Measurements from ENCODE around the gene PLXNA1.

DNA sequence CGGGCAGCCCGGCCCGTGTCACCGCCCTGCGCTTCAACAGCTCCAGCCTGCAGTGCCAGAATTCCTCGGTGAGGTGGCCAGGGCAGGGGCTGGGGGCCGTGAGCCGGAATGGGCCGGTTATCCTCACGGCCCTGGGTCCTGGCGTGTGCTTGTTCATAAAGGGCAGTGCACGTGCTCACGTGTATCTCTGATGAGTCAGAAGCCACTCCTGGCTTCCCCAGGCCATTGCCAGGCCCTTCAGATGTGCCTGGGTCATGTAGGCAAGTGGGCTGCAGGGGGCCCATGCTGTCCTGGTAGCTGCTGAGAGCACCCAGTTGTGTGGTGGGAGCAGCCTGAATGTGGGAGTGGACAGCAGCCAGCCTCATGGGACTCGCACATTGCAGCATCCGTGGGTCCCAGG lies 29.2 kb downstream of the PLXNA1 start:
- TF ChIP-seq, protein P1, sequence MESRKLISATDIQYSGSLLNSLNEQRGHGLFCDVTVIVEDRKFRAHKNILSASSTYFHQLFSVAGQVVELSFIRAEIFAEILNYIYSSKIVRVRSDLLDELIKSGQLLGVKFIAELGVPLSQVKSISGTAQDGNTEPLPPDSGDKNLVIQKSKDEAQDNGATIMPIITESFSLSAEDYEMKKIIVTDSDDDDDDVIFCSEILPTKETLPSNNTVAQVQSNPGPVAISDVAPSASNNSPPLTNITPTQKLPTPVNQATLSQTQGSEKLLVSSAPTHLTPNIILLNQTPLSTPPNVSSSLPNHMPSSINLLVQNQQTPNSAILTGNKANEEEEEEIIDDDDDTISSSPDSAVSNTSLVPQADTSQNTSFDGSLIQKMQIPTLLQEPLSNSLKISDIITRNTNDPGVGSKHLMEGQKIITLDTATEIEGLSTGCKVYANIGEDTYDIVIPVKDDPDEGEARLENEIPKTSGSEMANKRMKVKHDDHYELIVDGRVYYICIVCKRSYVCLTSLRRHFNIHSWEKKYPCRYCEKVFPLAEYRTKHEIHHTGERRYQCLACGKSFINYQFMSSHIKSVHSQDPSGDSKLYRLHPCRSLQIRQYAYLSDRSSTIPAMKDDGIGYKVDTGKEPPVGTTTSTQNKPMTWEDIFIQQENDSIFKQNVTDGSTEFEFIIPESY (IDR thresholded peaks at IDR 0.05): no peak
- TF ChIP-seq TAF1 (conservative IDR thresholded peaks at IDR 0.05): no peak
- no peak for TF ChIP-seq EGR1 (IDR thresholded peaks at IDR 0.05; ENCODE audit: low read depth in 2 of 2)
- TF ChIP-seq, protein P2, sequence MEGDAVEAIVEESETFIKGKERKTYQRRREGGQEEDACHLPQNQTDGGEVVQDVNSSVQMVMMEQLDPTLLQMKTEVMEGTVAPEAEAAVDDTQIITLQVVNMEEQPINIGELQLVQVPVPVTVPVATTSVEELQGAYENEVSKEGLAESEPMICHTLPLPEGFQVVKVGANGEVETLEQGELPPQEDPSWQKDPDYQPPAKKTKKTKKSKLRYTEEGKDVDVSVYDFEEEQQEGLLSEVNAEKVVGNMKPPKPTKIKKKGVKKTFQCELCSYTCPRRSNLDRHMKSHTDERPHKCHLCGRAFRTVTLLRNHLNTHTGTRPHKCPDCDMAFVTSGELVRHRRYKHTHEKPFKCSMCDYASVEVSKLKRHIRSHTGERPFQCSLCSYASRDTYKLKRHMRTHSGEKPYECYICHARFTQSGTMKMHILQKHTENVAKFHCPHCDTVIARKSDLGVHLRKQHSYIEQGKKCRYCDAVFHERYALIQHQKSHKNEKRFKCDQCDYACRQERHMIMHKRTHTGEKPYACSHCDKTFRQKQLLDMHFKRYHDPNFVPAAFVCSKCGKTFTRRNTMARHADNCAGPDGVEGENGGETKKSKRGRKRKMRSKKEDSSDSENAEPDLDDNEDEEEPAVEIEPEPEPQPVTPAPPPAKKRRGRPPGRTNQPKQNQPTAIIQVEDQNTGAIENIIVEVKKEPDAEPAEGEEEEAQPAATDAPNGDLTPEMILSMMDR (IDR thresholded peaks at IDR 0.05; ENCODE audit: low read depth, low read length, missing input control): no peak
- TF ChIP-seq, protein P3, sequence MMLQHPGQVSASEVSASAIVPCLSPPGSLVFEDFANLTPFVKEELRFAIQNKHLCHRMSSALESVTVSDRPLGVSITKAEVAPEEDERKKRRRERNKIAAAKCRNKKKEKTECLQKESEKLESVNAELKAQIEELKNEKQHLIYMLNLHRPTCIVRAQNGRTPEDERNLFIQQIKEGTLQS (IDR thresholded peaks at IDR 0.05): no peak
- TF ChIP-seq FOXA1 (IDR thresholded peaks at IDR 0.05): no peak
- TF ChIP-seq, protein P4, sequence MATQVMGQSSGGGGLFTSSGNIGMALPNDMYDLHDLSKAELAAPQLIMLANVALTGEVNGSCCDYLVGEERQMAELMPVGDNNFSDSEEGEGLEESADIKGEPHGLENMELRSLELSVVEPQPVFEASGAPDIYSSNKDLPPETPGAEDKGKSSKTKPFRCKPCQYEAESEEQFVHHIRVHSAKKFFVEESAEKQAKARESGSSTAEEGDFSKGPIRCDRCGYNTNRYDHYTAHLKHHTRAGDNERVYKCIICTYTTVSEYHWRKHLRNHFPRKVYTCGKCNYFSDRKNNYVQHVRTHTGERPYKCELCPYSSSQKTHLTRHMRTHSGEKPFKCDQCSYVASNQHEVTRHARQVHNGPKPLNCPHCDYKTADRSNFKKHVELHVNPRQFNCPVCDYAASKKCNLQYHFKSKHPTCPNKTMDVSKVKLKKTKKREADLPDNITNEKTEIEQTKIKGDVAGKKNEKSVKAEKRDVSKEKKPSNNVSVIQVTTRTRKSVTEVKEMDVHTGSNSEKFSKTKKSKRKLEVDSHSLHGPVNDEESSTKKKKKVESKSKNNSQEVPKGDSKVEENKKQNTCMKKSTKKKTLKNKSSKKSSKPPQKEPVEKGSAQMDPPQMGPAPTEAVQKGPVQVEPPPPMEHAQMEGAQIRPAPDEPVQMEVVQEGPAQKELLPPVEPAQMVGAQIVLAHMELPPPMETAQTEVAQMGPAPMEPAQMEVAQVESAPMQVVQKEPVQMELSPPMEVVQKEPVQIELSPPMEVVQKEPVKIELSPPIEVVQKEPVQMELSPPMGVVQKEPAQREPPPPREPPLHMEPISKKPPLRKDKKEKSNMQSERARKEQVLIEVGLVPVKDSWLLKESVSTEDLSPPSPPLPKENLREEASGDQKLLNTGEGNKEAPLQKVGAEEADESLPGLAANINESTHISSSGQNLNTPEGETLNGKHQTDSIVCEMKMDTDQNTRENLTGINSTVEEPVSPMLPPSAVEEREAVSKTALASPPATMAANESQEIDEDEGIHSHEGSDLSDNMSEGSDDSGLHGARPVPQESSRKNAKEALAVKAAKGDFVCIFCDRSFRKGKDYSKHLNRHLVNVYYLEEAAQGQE (IDR thresholded peaks at IDR 0.05): no peak
- no peak for TF ChIP-seq RAD21 (IDR thresholded peaks at IDR 0.05)
